HepG2 (cell line): ENCODE data around the gene GATAD2B. TPM values are rescaled to one million over a fixed set of nuclear protein-coding genes. Genes with fewer than 3 reads are reported as not detected.

Experiments
- BCL6 ChIP-seq: IDR thresholded peaks from 2 replicates; pipeline ENCODE4 v1.6.1; 2016; ENCODE audit warnings: missing genetic modification reagents, missing compliant biosample characterization
- CBX1 ChIP-seq: IDR thresholded peaks from one replicate; pipeline ENCODE4 v1.6.1; 2016; ENCODE audit warnings: antibody characterized with exemption, low read depth
- FOXO1 ChIP-seq: sonication (generic); formaldehyde crosslinking; IDR thresholded peaks from 2 replicates; pipeline ENCODE4 v1.4.0; 2020; ENCODE audit warnings: missing genetic modification reagents
- REL ChIP-seq: sonication (generic); formaldehyde crosslinking; conservative IDR thresholded peaks from 2 replicates; pipeline ENCODE4 v1.8.0; 2022; ENCODE audit warnings: mild to moderate bottlenecking, missing genetic modification reagents, moderate library complexity
- RELA ChIP-seq: sonication (generic); formaldehyde crosslinking; IDR thresholded peaks from 2 replicates; pipeline ENCODE4 v1.4.0; 2020; ENCODE audit warnings: missing genetic modification reagents
- RFX3 ChIP-seq: IDR thresholded peaks from 2 replicates; pipeline ENCODE4 v1.6.1; 2016; ENCODE audit warnings: missing biosample characterization, missing genetic modification reagents
- SIX4 ChIP-seq: sonication (generic); formaldehyde crosslinking; IDR thresholded peaks from 2 replicates; pipeline ENCODE4 v1.4.0; 2020; ENCODE audit warnings: missing genetic modification reagents
- SOX13 ChIP-seq, 3 experiments: fragments of 450-650 bp in 1 of 3; sonication (generic) in 1 of 3; formaldehyde crosslinking in 1 of 3; IDR thresholded peaks in 2 of 3; conservative IDR thresholded peaks in 1 of 3; 2 replicates each; pipeline versions ENCODE4 v1.5.0 to v1.6.1; 2016 to 2020; ENCODE audit warnings: antibody characterized with exemption in 1 of 3, mild to moderate bottlenecking in 1 of 3, missing compliant biosample characterization in 1 of 3, missing genetic modification reagents in 1 of 3, moderate library complexity in 1 of 3
- SP4 ChIP-seq: sonication (generic); formaldehyde crosslinking; IDR thresholded peaks from 2 replicates; pipeline ENCODE4 v1.8.1; 2023; ENCODE audit warnings: mild to moderate bottlenecking, missing genetic modification reagents
- TARDBP ChIP-seq: sonication (generic); formaldehyde crosslinking; IDR thresholded peaks from 2 replicates; pipeline ENCODE4 v1.8.0; 2022; ENCODE audit warnings: mild to moderate bottlenecking, missing genetic modification reagents
- ZNF143 ChIP-seq: sonication (generic); formaldehyde crosslinking; IDR thresholded peaks from 2 replicates; pipeline ENCODE4 v1.4.0; 2020; ENCODE audit warnings: missing genetic modification reagents
- ZNF232 ChIP-seq: sonication (generic); formaldehyde crosslinking; IDR thresholded peaks from 2 replicates; pipeline ENCODE4 v1.4.0; 2020; ENCODE audit warnings: missing genetic modification reagents, borderline replicate concordance
- ZNF274 ChIP-seq: sonication (generic); formaldehyde crosslinking; IDR thresholded peaks from 2 replicates; pipeline ENCODE4 v1.5.1; 2020; ENCODE audit warnings: mild to moderate bottlenecking, missing genetic modification reagents
- ZNF460 ChIP-seq: sonication (generic); formaldehyde crosslinking; IDR thresholded peaks from 2 replicates; pipeline ENCODE4 v1.5.1; 2020; ENCODE audit warnings: missing genetic modification reagents, mild to moderate bottlenecking, borderline replicate concordance
- ZNF670 ChIP-seq: sonication (generic); formaldehyde crosslinking; IDR thresholded peaks from 2 replicates; pipeline ENCODE4 v1.8.0; 2022; ENCODE audit warnings: mild to moderate bottlenecking, missing genetic modification reagents, borderline replicate concordance
- ZNF674 ChIP-seq: sonication (generic); formaldehyde crosslinking; IDR thresholded peaks from 2 replicates; pipeline ENCODE4 v1.5.0; 2020; ENCODE audit warnings: low read depth, mild to moderate bottlenecking, missing genetic modification reagents
- ZNF761 ChIP-seq: sonication (generic); formaldehyde crosslinking; conservative IDR thresholded peaks from 2 replicates; pipeline ENCODE4 v1.4.0; 2020; ENCODE audit warnings: mild to moderate bottlenecking, missing genetic modification reagents
- ZNF768 ChIP-seq: sonication (generic); formaldehyde crosslinking; IDR thresholded peaks from 2 replicates; pipeline ENCODE4 v1.4.0; 2020; ENCODE audit warnings: missing genetic modification reagents
- ZSCAN12 ChIP-seq: sonication (generic); formaldehyde crosslinking; IDR thresholded peaks from 2 replicates; pipeline ENCODE4 v1.9.0; 2021; ENCODE audit warnings: mild to moderate bottlenecking, missing genetic modification reagents
- ZSCAN29 ChIP-seq: sonication (generic); formaldehyde crosslinking; conservative IDR thresholded peaks from 2 replicates; pipeline ENCODE4 v1.4.0; 2020; ENCODE audit warnings: mild to moderate bottlenecking, missing genetic modification reagents
- polyA plus RNA-seq, 8 experiments: library from polyadenylated mRNA; depleted of rRNA in 3 of 8; stranded (reverse) in 7 of 8; unstranded in 1 of 8; fragments of >200 nt; fragmentation: Illumina TruSeq in 4 of 8; extraction: Trizol in 4 of 8; gene quantifications; 2 replicates each; pipeline versions ENCODE4 v1.2.1 to v1.2.3, GENCODE V29; 2011 to 2016; ENCODE audit warnings: low read depth in 4 of 8, missing spikeins in 1 of 8, mixed read lengths in 1 of 8; ENCODE audit not compliant: insufficient read depth in 1 of 8
- total RNA-seq, 5 experiments: library from RNA; depleted of rRNA; stranded (reverse); fragments of >200 nt; fragmentation: Illumina TruSeq; extraction: Trizol; gene quantifications; 2 replicates each; pipeline ENCODE4 v1.2.3, GENCODE V29; 2016; ENCODE audit warnings: low read depth in 1 of 5
- TF ChIP-seq, protein P1 (sequence below): sonication (generic); formaldehyde crosslinking; IDR thresholded peaks from 2 replicates; pipeline ENCODE4 v1.9.0; 2021; ENCODE audit warnings: mild to moderate bottlenecking, missing genetic modification reagents
- TF ChIP-seq, protein P2 (sequence below): sonication (generic); formaldehyde crosslinking; IDR thresholded peaks from 2 replicates; pipeline ENCODE4 v1.5.0; 2020; ENCODE audit warnings: mild to moderate bottlenecking, missing genetic modification reagents

Gene GATAD2B
- total and polyA plus RNA-seq, 2 of the 13 experiments (the other 11 are each of a cell fraction or from before 2014, with no cell fraction given), result 3.2 to 5.2 TPM

DNA sequence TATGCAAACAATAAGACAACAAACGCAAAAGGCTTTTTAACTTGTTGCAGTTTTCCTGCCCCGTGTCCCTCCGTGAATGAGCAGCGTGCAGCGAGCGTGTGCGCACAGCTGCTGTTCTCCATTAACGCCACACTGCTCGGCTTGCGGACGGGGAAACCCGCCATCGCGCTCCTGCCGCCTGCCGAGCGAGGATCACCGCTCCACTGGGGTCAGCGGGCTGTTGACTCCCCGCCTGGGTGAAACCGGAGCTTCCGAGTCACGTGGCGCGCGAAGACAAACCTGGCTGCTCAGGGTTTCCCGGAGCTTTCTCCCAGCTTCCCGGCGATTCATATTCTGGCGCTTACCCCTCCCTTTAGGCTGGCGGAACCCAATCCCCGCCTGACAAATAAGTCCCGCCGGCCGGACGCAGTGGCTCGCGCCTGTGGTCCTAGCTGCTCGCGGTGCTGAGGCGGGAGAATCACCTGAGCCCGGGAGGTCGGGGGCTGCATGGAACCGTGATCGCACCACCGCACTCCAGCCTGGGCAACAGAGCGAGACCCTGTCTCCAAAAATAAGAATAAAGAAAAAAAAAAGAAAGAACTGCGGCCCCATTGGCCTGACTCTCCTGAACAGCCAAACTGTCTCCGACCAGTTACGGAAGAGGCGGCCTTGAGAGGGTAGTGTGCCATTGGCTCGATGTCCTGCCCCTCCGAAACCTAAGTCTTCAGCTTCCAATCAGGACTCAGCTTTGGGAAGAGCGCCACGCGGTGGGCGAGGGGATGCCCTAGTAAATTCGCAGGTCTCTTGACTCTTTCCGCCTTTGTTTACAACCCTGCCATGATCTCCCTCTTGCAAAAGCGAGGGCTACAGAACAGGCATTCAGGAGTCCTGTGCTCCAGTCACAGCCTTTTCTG lies 44.6 kb upstream of the GATAD2B start, which contains the start of gene CREB3L4 (continued):
- TF ChIP-seq FOXO1 (CRISPR knock-in tag) (peak; percentile 87), CBX1 (peak; percentile 80), TARDBP (CRISPR knock-in tag) (peak; percentile 70), ZSCAN12 (no peak; the same call in 1 of the 2 replicates), ZNF670 (CRISPR knock-in tag) (0 out of 2 replicates have a peak, but pooled peaks have one; percentile 59), RELA (CRISPR knock-in tag) (no peak), SP4 (CRISPR knock-in tag) (peak; percentile 64; the same call in 1 of the 2 replicates), SIX4 (CRISPR knock-in tag) (peak; percentile 95), REL (CRISPR knock-in tag) (no peak), ZNF761 (CRISPR knock-in tag) (peak; percentile 98), ZSCAN29 (CRISPR knock-in tag) (peak; percentile 82), RFX3 (no peak), ZNF768 (peak; percentile 71; the same call in 1 of the 2 replicates), ZNF143 (peak; percentile 53; the same call in 1 of the 2 replicates), ZNF674 (CRISPR knock-in tag) (no peak), ZNF460 (CRISPR knock-in tag) (no peak), ZNF274 (CRISPR knock-in tag) (peak; percentile 88; the same call in 1 of the 2 replicates), ZNF232 (CRISPR knock-in tag) (peak; percentile 88; the same call in 1 of the 2 replicates), BCL6 (no peak; the same call in 1 of the 2 replicates), SOX13 (IDR thresholded peaks at IDR 0.05) (no peak), SOX13 (CRISPR knock-in tag; conservative IDR thresholded peaks at IDR 0.05 in 1 of 2, IDR thresholded peaks at IDR 0.05 in 1 of 2) (peak in 1 of 2 experiments; percentile 42; a peak in 1 of 4 replicates)
- TF ChIP-seq, protein P1, sequence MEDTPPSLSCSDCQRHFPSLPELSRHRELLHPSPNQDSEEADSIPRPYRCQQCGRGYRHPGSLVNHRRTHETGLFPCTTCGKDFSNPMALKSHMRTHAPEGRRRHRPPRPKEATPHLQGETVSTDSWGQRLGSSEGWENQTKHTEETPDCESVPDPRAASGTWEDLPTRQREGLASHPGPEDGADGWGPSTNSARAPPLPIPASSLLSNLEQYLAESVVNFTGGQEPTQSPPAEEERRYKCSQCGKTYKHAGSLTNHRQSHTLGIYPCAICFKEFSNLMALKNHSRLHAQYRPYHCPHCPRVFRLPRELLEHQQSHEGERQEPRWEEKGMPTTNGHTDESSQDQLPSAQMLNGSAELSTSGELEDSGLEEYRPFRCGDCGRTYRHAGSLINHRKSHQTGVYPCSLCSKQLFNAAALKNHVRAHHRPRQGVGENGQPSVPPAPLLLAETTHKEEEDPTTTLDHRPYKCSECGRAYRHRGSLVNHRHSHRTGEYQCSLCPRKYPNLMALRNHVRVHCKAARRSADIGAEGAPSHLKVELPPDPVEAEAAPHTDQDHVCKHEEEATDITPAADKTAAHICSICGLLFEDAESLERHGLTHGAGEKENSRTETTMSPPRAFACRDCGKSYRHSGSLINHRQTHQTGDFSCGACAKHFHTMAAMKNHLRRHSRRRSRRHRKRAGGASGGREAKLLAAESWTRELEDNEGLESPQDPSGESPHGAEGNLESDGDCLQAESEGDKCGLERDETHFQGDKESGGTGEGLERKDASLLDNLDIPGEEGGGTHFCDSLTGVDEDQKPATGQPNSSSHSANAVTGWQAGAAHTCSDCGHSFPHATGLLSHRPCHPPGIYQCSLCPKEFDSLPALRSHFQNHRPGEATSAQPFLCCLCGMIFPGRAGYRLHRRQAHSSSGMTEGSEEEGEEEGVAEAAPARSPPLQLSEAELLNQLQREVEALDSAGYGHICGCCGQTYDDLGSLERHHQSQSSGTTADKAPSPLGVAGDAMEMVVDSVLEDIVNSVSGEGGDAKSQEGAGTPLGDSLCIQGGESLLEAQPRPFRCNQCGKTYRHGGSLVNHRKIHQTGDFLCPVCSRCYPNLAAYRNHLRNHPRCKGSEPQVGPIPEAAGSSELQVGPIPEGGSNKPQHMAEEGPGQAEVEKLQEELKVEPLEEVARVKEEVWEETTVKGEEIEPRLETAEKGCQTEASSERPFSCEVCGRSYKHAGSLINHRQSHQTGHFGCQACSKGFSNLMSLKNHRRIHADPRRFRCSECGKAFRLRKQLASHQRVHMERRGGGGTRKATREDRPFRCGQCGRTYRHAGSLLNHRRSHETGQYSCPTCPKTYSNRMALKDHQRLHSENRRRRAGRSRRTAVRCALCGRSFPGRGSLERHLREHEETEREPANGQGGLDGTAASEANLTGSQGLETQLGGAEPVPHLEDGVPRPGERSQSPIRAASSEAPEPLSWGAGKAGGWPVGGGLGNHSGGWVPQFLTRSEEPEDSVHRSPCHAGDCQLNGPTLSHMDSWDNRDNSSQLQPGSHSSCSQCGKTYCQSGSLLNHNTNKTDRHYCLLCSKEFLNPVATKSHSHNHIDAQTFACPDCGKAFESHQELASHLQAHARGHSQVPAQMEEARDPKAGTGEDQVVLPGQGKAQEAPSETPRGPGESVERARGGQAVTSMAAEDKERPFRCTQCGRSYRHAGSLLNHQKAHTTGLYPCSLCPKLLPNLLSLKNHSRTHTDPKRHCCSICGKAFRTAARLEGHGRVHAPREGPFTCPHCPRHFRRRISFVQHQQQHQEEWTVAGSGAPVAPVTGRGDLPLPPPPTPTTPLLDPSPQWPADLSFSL (CRISPR knock-in tag), result no peak
- TF ChIP-seq, protein P2, sequence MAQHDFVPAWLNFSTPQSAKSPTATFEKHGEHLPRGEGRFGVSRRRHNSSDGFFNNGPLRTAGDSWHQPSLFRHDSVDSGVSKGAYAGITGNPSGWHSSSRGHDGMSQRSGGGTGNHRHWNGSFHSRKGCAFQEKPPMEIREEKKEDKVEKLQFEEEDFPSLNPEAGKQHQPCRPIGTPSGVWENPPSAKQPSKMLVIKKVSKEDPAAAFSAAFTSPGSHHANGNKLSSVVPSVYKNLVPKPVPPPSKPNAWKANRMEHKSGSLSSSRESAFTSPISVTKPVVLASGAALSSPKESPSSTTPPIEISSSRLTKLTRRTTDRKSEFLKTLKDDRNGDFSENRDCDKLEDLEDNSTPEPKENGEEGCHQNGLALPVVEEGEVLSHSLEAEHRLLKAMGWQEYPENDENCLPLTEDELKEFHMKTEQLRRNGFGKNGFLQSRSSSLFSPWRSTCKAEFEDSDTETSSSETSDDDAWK (CRISPR knock-in tag), result no peak
